ENCODE data around the gene EIF4G3. TPM values are rescaled to one million over a fixed set of nuclear protein-coding genes. Genes with fewer than 3 reads are reported as not detected.

EIF4G3 gene
- total and polyA plus RNA-seq, 2 of the 8 experiments (the other 6 are each of a cell fraction or from before 2014, with no cell fraction given) = 47.5 to 66.6 TPM

DNA sequence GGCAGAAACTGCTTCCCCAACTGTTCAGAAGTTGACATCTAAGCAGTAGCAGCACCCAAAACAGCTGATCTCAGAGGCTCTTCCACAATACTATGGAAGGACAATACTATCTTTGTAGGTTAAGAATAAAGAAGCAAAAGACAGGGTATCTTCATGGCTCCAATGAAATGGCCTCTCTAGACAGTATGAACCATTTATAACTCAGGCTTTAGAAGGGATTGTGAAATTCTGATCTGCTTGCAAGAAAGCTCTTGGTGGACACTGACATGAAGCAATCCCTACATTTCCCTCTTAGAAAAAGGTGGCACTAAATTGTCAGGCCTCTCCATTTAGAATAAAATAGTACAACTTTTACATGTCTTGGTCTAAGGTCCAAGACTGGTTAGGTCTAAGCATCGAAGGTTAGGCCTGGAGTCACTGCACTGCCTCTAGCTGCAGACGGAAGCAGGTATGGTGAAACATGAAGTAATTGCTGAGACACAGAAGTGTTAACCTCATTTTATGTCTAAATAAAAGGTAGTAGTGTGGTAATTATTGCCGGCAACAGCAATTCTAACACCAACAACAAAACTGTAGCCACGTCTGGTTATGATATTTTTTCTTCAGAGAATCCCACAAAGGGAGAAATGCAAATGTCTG is 339.0 kb downstream of the EIF4G3 start:
- H2BK12ac ChIP-seq (ENCODE audit: low read depth, low read length) = no peak overlapping the region
- H3K23ac ChIP-seq (ENCODE audit: insufficient read length) = no peak overlapping the region
- H3K14ac ChIP-seq (ENCODE audit: insufficient read length) = no peak overlapping the region
- no peaks in the 10 kb centered on the region for H3K79me1 ChIP-seq (ENCODE audit: low read depth, low read length)
- H3K27ac ChIP-seq (ENCODE audit: low read depth, low read length) = no peak overlapping the region
- POLR2A ChIA-PET (ENCODE audit: partially characterized antibody) = interaction anchor here (1.2 kb wide), 1 partner anchor 51 kb away, joined by 4 read pairs; no protein-coding TSS in a partner anchor
- H3K36me3 ChIP-seq (ENCODE audit: control insufficient read depth in 2 of 4, insufficient read depth in 4 of 4, low read length in 3 of 4) = peaks cover 0 to 16% (median 0%) of the 10 kb centered on the region in 4 experiments; a peak in 1 of 8 replicates
- H3K18ac ChIP-seq (ENCODE audit: extremely low read depth, low read length) = no peak overlapping the region
- WGBS, 2 experiments (ENCODE audit: extremely low coverage in 1 of 2, insufficient coverage in 1 of 2, insufficient read length in 1 of 2, insufficient replicate concordance in 2 of 2, low coverage in 1 of 2, low lambda C conversion rate in 2 of 2, missing lambda C conversion rate in 1 of 2) = 91% methylated on average over 4 of the region's 4 CpGs; no CpG with 5 or more reads in 1 of the 2 experiments
- H3K9ac ChIP-seq (replicated peaks in 1 of 4; ENCODE audit: extremely low read depth in 1 of 4, low read depth in 3 of 4, low read length in 3 of 4) = no peak overlapping the region
- DNase-seq (ENCODE audit: low read depth in 1 of 2, low spot score in 2 of 2) = no peak
- no peak overlapping the region for H2BK120ac ChIP-seq (replicated peaks; ENCODE audit: low read depth, low read length)
- H4K20me1 ChIP-seq (replicated peaks in 1 of 2; ENCODE audit: control insufficient read depth in 1 of 2, insufficient read depth in 2 of 2, low read length in 2 of 2) = no peaks in the 10 kb centered on the region
- H3K4me3 ChIP-seq (ENCODE audit: extremely low read depth in 1 of 4, insufficient read depth in 2 of 4, low read depth in 3 of 4, low read length in 4 of 4) = no peak overlapping the region
- CTCF ChIA-PET (ENCODE audit: partially characterized antibody) = interaction anchor here (1.1 kb wide), 1 partner anchor 12 kb away, joined by 5 read pairs; no protein-coding TSS in a partner anchor
- no peak overlapping the region for H2BK5ac ChIP-seq (ENCODE audit: low read depth, low read length)
- H4K91ac ChIP-seq (replicated peaks; ENCODE audit: insufficient read length, low read length) = no peak overlapping the region
- no peak overlapping the region for H4K8ac ChIP-seq (ENCODE audit: extremely low read depth, insufficient read depth, low read length)
- no peak for FAIRE-seq
- no peak overlapping the region for H3K4me2 ChIP-seq (ENCODE audit: insufficient read depth in 1 of 2, low read depth in 2 of 2, low read length in 2 of 2)
- no peak overlapping the region for H2AFZ ChIP-seq (ENCODE audit: low read length)
- H3K56ac ChIP-seq (replicated peaks; ENCODE audit: insufficient read length, low read depth, low read length) = no peak overlapping the region
- no peaks in the 10 kb centered on the region for H3K79me2 ChIP-seq (ENCODE audit: control insufficient read depth in 1 of 2, insufficient read depth in 2 of 2, low read length in 2 of 2)
- H2AK5ac ChIP-seq (ENCODE audit: low read depth, low read length) = no peak overlapping the region
- no peaks in the 10 kb centered on the region for H3K4me1 ChIP-seq (replicated peaks in 1 of 4; ENCODE audit: control insufficient read depth in 3 of 4, insufficient read depth in 4 of 4, low read length in 3 of 4)
- TF ChIP-seq TAF7 (optimal IDR thresholded peaks at IDR 0.05; ENCODE audit: borderline replicate concordance, low read depth, low read length) = no peak
- no peak for TF ChIP-seq CEBPB (IDR thresholded peaks at IDR 0.05; ENCODE audit: low read depth, low read length)
- TF ChIP-seq SIRT6 (IDR thresholded peaks at IDR 0.05; ENCODE audit: low read length) = no peak
- no peak for TF ChIP-seq E2F6 (IDR thresholded peaks at IDR 0.05)
- no peak for TF ChIP-seq KDM4A (IDR thresholded peaks at IDR 0.05; ENCODE audit: low read depth, low read length, severe bottlenecking)
- TF ChIP-seq CHD1 (IDR thresholded peaks at IDR 0.05; ENCODE audit: low read depth, low read length) = no peak
- no peak for TF ChIP-seq JUND (IDR thresholded peaks at IDR 0.05; ENCODE audit: low read length)
- H3K23me2 ChIP-seq (ENCODE audit: low read depth, low read length) = no peaks in the 10 kb centered on the region
- no peak overlapping the region for H4K5ac ChIP-seq (ENCODE audit: insufficient read length, low read depth, low read length)
- H2BK15ac ChIP-seq (ENCODE audit: low read length) = no peak overlapping the region
- H3K9me3 ChIP-seq (ENCODE audit: insufficient read depth in 2 of 2, low read depth in 1 of 2, low read length in 1 of 2) = no peaks in the 10 kb centered on the region
- H2BK20ac ChIP-seq (ENCODE audit: low read length) = no peak overlapping the region
- no peak overlapping the region for H3K4ac ChIP-seq (replicated peaks; ENCODE audit: insufficient read length, low read depth, low read length)
- H3K27me3 ChIP-seq (replicated peaks in 1 of 4; ENCODE audit: control insufficient read depth in 3 of 4, extremely low read depth in 1 of 4, insufficient read depth in 3 of 4, low read length in 3 of 4) = no peaks in the 10 kb centered on the region
